GM19438 (cell line): ENCODE data around the gene KIF5B.
"Not testable (repeated sequence)": the region's sequence is repeated elsewhere in the genome, so short reads cannot be mapped to it uniquely, and the experiment has no call there.

Source experiments
- ATAC-seq: cut with Tn5 transposase; IDR thresholded peaks from one replicate; pipeline ENCODE4 v1.9.1; 2021; ENCODE audit warnings: low read depth; ENCODE audit not compliant: unreplicated experiment

Gene KIF5B

GRCh38 chr10:32023264-32023663, 33.0 kb downstream of the KIF5B start:
- no peak for ATAC-seq

GRCh38 chr10:32017044-32017443, 39.2 kb downstream of the KIF5B start:
- no peak for ATAC-seq

- no peak for ATAC-seq
These were observed 40.8 kb downstream of the KIF5B start for GRCh38 chr10:32015386-32015785.

- ATAC-seq: no peak
These were observed 49.2 kb downstream of the KIF5B start for GRCh38 chr10:32007026-32007425.

- ATAC-seq: no peak
These were observed 51.2 kb downstream of the KIF5B start for GRCh38 chr10:32005050-32005449.

GRCh38 chr10:32004161-32004591, 52.0 kb downstream of the KIF5B start:
- no peak for ATAC-seq

GRCh38 chr10:32002531-32002930, 53.7 kb downstream of the KIF5B start:
- no peak for ATAC-seq

- ATAC-seq: no peak
These were observed 55.3 kb downstream of the KIF5B start for GRCh38 chr10:32000937-32001336.

- no peak for ATAC-seq
These were observed 56.4 kb downstream of the KIF5B start for GRCh38 chr10:31999836-32000235.

- no peak for ATAC-seq
These were observed 57.1 kb downstream of the KIF5B start for GRCh38 chr10:31999070-31999660.

- ATAC-seq: no peak
These were observed 61.3 kb downstream of the KIF5B start for GRCh38 chr10:31994926-31995325.

GRCh38 chr10:31990937-31991336, 65.3 kb downstream of the KIF5B start:
- no peak for ATAC-seq

GRCh38 chr10:31987786-31988185, 68.4 kb downstream of the KIF5B start:
- not testable (repeated sequence) for ATAC-seq

- ATAC-seq: no peak
These were observed 74.1 kb downstream of the KIF5B start for GRCh38 chr10:31982111-31982510.

- ATAC-seq: no peak
These were observed 75.8 kb downstream of the KIF5B start for GRCh38 chr10:31980471-31980870.

GRCh38 chr10:31979071-31979470, 77.2 kb downstream of the KIF5B start:
- ATAC-seq: not testable (repeated sequence)

GRCh38 chr10:31978156-31978483, 78.1 kb downstream of the KIF5B start:
- ATAC-seq: no peak

- ATAC-seq: no peak
These were observed 78.6 kb downstream of the KIF5B start for GRCh38 chr10:31977440-31978155.

GRCh38 chr10:31975157-31975765, 81.0 kb downstream of the KIF5B start:
- no peak for ATAC-seq

- ATAC-seq: no peak
These were observed 81.6 kb downstream of the KIF5B start for GRCh38 chr10:31974434-31975124.

GRCh38 chr10:31972519-31973041, 83.6 kb downstream of the KIF5B start:
- no peak for ATAC-seq
